ENCODE measurements around the gene BDH1. TPM values are rescaled to one million over a fixed set of nuclear protein-coding genes. Genes with fewer than 3 reads are reported as not detected.
"Not testable (repeated sequence)": the region's sequence is repeated elsewhere in the genome, so short reads cannot be mapped to it uniquely, and the experiment has no call there.

BDH1 gene
- total RNA-seq, 1 experiment from 2014 or later, result 57.6 TPM

DNA sequence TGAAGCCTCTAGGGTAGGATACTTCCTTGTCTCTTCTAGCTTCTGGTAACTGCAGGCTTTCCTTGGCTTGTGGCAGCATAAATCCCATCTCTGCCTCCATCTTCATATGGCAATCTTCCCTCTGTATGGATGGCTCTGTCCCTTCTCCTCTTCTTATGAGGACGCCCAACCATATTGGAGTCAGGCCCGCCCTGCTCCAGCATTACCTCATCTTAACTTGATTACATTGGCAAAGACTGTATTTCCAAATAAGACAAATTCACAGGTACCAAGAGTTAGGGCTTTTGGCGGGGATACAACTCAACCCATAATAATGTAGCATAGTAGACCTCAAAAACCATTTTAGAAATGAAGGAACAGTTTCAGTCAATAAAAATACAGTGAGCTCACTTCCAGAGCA lies 75.4 kb downstream of the BDH1 start:
- DNase-seq (ENCODE audit: low spot score), result no peak
- POLR2A ChIA-PET (ENCODE audit: low non-redundant PET), result no interaction called here
- intact Hi-C loops (cut with micrococcal nuclease; ENCODE audit: unreplicated experiment), result no loop called here
- TF ChIP-seq, protein P1, sequence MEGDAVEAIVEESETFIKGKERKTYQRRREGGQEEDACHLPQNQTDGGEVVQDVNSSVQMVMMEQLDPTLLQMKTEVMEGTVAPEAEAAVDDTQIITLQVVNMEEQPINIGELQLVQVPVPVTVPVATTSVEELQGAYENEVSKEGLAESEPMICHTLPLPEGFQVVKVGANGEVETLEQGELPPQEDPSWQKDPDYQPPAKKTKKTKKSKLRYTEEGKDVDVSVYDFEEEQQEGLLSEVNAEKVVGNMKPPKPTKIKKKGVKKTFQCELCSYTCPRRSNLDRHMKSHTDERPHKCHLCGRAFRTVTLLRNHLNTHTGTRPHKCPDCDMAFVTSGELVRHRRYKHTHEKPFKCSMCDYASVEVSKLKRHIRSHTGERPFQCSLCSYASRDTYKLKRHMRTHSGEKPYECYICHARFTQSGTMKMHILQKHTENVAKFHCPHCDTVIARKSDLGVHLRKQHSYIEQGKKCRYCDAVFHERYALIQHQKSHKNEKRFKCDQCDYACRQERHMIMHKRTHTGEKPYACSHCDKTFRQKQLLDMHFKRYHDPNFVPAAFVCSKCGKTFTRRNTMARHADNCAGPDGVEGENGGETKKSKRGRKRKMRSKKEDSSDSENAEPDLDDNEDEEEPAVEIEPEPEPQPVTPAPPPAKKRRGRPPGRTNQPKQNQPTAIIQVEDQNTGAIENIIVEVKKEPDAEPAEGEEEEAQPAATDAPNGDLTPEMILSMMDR (conservative IDR thresholded peaks at IDR 0.05; ENCODE audit: low read depth, low read length), result no peak
- TF ChIP-seq EZH2 (IDR thresholded peaks at IDR 0.05; ENCODE audit: borderline replicate concordance, low read depth, low read length, poor library complexity, severe bottlenecking), result no peak
- Histone ChIP-seq H3K36me3 (ENCODE audit: insufficient read depth, low read length, poor library complexity, severe bottlenecking) (no peaks in the 10 kb centered on the region), H3K27ac (ENCODE audit: low read depth, low read length, poor library complexity, severe bottlenecking) (no peak overlapping the region), H3K27me3 (replicated peaks; ENCODE audit: insufficient read depth, low read depth, low read length, poor library complexity) (no peaks in the 10 kb centered on the region), H3K4me1 (ENCODE audit: insufficient read depth, low read length, poor library complexity, severe bottlenecking) (peaks cover 18% of the 10 kb centered on the region), H3K9me3 (ENCODE audit: low read depth, low read length, poor library complexity, severe bottlenecking) (no peaks in the 10 kb centered on the region), H3K4me3 (ENCODE audit: low read depth, low read length, poor library complexity, severe bottlenecking) (no peak overlapping the region)
- no TSS peak for BruUV-seq (replicated peaks)
- CTCF ChIA-PET, result no interaction called here

- POLR2A ChIA-PET (ENCODE audit: low non-redundant PET), result no interaction called here
These were observed 76.8 kb downstream of the BDH1 start for GRCh38 chr3:197478746-197479668.

GRCh38 chr3:197477816-197478215 lies 78.0 kb downstream of the BDH1 start:
- POLR2A ChIA-PET (ENCODE audit: low non-redundant PET); H3K36me3 ChIP-seq (ENCODE audit: insufficient read depth, low read length, poor library complexity, severe bottlenecking); H3K4me3 ChIP-seq (ENCODE audit: low read depth, low read length, poor library complexity, severe bottlenecking); CTCF ChIA-PET; H3K27ac ChIP-seq (ENCODE audit: low read depth, low read length, poor library complexity, severe bottlenecking); intact Hi-C loops (cut with micrococcal nuclease; ENCODE audit: unreplicated experiment); H3K9me3 ChIP-seq (ENCODE audit: low read depth, low read length, poor library complexity, severe bottlenecking); BruUV-seq (replicated peaks); H3K27me3 ChIP-seq (replicated peaks; ENCODE audit: insufficient read depth, low read depth, low read length, poor library complexity); DNase-seq (ENCODE audit: low spot score): not testable (repeated sequence)
- H3K4me1 ChIP-seq (ENCODE audit: insufficient read depth, low read length, poor library complexity, severe bottlenecking), result peaks cover 18% of the 10 kb centered on the region

More at GRCh38 chr3:197478746-197479668, 76.8 kb downstream of the BDH1 start:
- BruUV-seq (replicated peaks), result TSS peak; percentile 90
- no peak overlapping the region for H3K4me3 ChIP-seq (ENCODE audit: low read depth, low read length, poor library complexity, severe bottlenecking)
- intact Hi-C loops (cut with micrococcal nuclease; ENCODE audit: unreplicated experiment), result no loop called here
- H3K27ac ChIP-seq (ENCODE audit: low read depth, low read length, poor library complexity, severe bottlenecking), result peak overlapping the region; percentile 48
- H3K36me3 ChIP-seq (ENCODE audit: insufficient read depth, low read length, poor library complexity, severe bottlenecking), result no peaks in the 10 kb centered on the region
- CTCF ChIA-PET, result no interaction called here
- peaks cover 18% of the 10 kb centered on the region for H3K4me1 ChIP-seq (ENCODE audit: insufficient read depth, low read length, poor library complexity, severe bottlenecking)
- DNase-seq (ENCODE audit: low spot score), result peak; percentile 88
- TF ChIP-seq EZH2 (IDR thresholded peaks at IDR 0.05; ENCODE audit: borderline replicate concordance, low read depth, low read length, poor library complexity, severe bottlenecking), result no peak
- H3K9me3 ChIP-seq (ENCODE audit: low read depth, low read length, poor library complexity, severe bottlenecking), result no peaks in the 10 kb centered on the region
- H3K27me3 ChIP-seq (replicated peaks; ENCODE audit: insufficient read depth, low read depth, low read length, poor library complexity), result no peaks in the 10 kb centered on the region

DNA sequence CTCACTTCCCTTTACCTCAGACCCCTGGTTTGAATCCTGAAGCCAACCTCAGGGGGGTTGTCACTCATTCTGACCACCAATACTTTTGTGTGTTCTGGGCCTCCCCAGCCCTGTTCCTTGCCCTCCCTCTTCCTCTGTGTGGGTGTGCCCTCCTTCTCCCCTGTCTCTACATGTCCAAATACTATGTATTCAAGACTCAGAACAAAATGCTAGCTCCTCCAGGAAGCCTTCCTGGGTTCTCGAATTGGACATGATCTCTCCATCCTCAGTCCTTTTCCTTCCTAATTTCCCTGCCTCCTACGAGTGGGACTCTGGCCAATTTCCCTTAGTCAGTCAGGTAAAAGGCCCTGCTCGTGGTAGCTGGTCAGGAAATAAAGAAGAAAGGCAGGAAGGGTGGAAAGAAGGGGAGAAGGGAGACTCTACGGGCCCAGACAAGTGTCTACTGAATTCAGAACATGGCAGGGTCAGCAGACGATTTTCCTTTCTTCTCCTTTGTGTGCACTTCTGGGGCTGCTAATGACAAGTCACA lies 79.7 kb downstream of the BDH1 start:
- no TSS peak for BruUV-seq (replicated peaks)
- Histone ChIP-seq H3K9me3 (ENCODE audit: low read depth, low read length, poor library complexity, severe bottlenecking) (no peaks in the 10 kb centered on the region), H3K36me3 (ENCODE audit: insufficient read depth, low read length, poor library complexity, severe bottlenecking) (no peaks in the 10 kb centered on the region), H3K4me3 (ENCODE audit: low read depth, low read length, poor library complexity, severe bottlenecking) (no peak overlapping the region), H3K27ac (ENCODE audit: low read depth, low read length, poor library complexity, severe bottlenecking) (no peak overlapping the region), H3K27me3 (replicated peaks; ENCODE audit: insufficient read depth, low read depth, low read length, poor library complexity) (no peaks in the 10 kb centered on the region), H3K4me1 (ENCODE audit: insufficient read depth, low read length, poor library complexity, severe bottlenecking) (peaks cover 15% of the 10 kb centered on the region)
- CTCF ChIA-PET, result no interaction called here
- no peak for DNase-seq (ENCODE audit: low spot score)
- POLR2A ChIA-PET (ENCODE audit: low non-redundant PET), result no interaction called here
- TF ChIP-seq, protein P1 (conservative IDR thresholded peaks at IDR 0.05; ENCODE audit: low read depth, low read length), result no peak
- no peak for TF ChIP-seq EZH2 (IDR thresholded peaks at IDR 0.05; ENCODE audit: borderline replicate concordance, low read depth, low read length, poor library complexity, severe bottlenecking)
- intact Hi-C loops (cut with micrococcal nuclease; ENCODE audit: unreplicated experiment), result no loop called here

Measured in A673 (cell line).